Stomach (tissue), 9 donors: ENCODE measurements around the gene CTDSPL. TPM values are rescaled to one million over a fixed set of nuclear protein-coding genes. Genes with fewer than 3 reads are reported as not detected.

Experiments
- DNase-seq, 2 donors: peaks; one replicate each; pipeline versions ENCODE4 v3.0.0 to v3.0.0-alpha.2; 2013 to 2019
- H3K27ac ChIP-seq, 5 donors: fragments of 200-600 bp in 4 of 5; sonication (generic) in 4 of 5; one replicate each; pipeline ENCODE4 v1.5.1; 2013 to 2019; ENCODE audit warnings: mild to moderate bottlenecking in 1 of 5, moderate library complexity in 1 of 5
- H3K27me3 ChIP-seq, 3 donors: fragments of 200-600 bp; sonication (generic); one replicate each; pipeline ENCODE4 v1.5.1; 2017 to 2019; ENCODE audit warnings: mixed run types in 1 of 3
- H3K36me3 ChIP-seq, 4 donors: fragments of 200-600 bp; sonication (generic); 1 replicate in 3 of 4; 2 replicates in 1 of 4; pipeline ENCODE4 v1.5.1; 2016 to 2019
- H3K4me1 ChIP-seq, 4 donors: fragments of 200-600 bp; sonication (generic); one replicate each; pipeline ENCODE4 v1.5.1; 2016 to 2019
- H3K4me3 ChIP-seq, 4 donors: fragments of 200-600 bp; sonication (generic) in 3 of 4; one replicate each; pipeline ENCODE4 v1.5.1; 2016 to 2019; ENCODE audit warnings: mild to moderate bottlenecking in 1 of 4
- H3K9me3 ChIP-seq, 4 donors: fragments of 200-600 bp; sonication (generic); one replicate each; pipeline ENCODE4 v1.5.1; 2016 to 2019
- EP300 ChIP-seq: sonication (generic); formaldehyde crosslinking; IDR thresholded peaks from one replicate; pipeline ENCODE4 v1.6.1; 2017; ENCODE audit warnings: antibody characterized with exemption
- POLR2A ChIP-seq, 4 donors: fragments of 450-650 bp; IDR thresholded peaks; one replicate each; pipeline ENCODE4 v1.6.1; 2016; ENCODE audit warnings: antibody characterized with exemption in 4 of 4, control low read depth in 2 of 4, mild to moderate bottlenecking in 1 of 4, moderate library complexity in 1 of 4
- POLR2AphosphoS5 ChIP-seq, 3 donors: sonication (generic); formaldehyde crosslinking; IDR thresholded peaks; one replicate each; pipeline ENCODE4 v1.6.1; 2016; ENCODE audit warnings: antibody characterized with exemption in 3 of 3
- WGBS, 5 donors: extraction: QIAGEN DNeasy Blood & Tissue Kit in 3 of 5; methylation state at CpG; one replicate each; pipeline versions ENCODE4 v1.1.5 to v1.1.7; 2013 to 2018; 5-methylcytosine and 5-hydroxymethylcytosine counted together
- intact Hi-C: fragments of 100-400 bp; cut with DNase I; formaldehyde crosslinking; loops from one replicate; pipeline ENCODE4 v1.15.1; 2023; ENCODE audit warnings: low total_unique reads
- polyA plus RNA-seq, 3 donors: library from polyadenylated mRNA; stranded (reverse); fragments of 200-250 nt; gene quantifications; one replicate each; pipeline ENCODE4 v1.2.3, GENCODE V29; 2013
- total RNA-seq, 5 donors: library from RNA; depleted of rRNA; stranded (reverse); fragments of >200 nt; gene quantifications; one replicate each; pipeline versions ENCODE4 v1.1.0 to v1.2.3, GENCODE V29; 2014 to 2016
- TF ChIP-seq, protein P1 (sequence below), 7 experiments: fragments of 450-650 bp in 4 of 7; fragments of 200-600 bp in 3 of 7; sonication (generic) in 3 of 7; IDR thresholded peaks; one replicate each; pipeline ENCODE4 v1.5.1; 2016 to 2019; ENCODE audit warnings: antibody characterized with exemption in 7 of 7, control low read depth in 2 of 7, mild to moderate bottlenecking in 1 of 7
- donor health status: healthy with polysubstance abuse.
- donor health status: Bipolar disorder and iron deficiency.
- donor health status: healthy.

CTDSPL gene
- total and polyA plus RNA-seq, 8 donors = 13.4 to 54.9 (median 30.2) TPM

DNA sequence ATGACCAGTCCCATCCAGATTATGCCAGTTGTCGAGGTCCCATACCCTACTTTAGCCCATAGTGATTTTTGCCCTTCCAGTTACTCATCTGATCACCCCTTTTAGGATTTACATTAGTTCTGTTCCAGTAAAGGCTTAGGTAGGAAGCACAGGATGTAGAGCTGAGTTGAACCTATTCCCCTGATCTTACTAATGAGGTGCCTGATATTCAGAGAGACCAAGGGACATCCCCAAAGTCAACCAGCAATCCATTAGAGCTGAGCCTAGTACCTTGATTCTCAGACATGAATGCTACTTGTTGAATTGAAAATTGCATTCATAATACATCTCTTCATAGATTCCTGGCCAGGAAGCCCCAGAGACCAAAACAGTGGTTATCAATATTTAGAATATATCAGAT is 24.7 kb downstream of the CTDSPL start:
- Histone ChIP-seq H3K9me3 (no peaks in the 10 kb centered on the region), H3K4me3 (no peak overlapping the region), H3K27me3 (no peaks in the 10 kb centered on the region), H3K27ac (peak overlapping the region in 2 of 5 donors; percentile 41 to 44), H3K36me3 (no peaks in the 10 kb centered on the region), H3K4me1 (peaks cover 28 to 92% (median 59%) of the 10 kb centered on the region in 4 donors)
- intact Hi-C loops = no loop called here
- TF ChIP-seq, protein P1, sequence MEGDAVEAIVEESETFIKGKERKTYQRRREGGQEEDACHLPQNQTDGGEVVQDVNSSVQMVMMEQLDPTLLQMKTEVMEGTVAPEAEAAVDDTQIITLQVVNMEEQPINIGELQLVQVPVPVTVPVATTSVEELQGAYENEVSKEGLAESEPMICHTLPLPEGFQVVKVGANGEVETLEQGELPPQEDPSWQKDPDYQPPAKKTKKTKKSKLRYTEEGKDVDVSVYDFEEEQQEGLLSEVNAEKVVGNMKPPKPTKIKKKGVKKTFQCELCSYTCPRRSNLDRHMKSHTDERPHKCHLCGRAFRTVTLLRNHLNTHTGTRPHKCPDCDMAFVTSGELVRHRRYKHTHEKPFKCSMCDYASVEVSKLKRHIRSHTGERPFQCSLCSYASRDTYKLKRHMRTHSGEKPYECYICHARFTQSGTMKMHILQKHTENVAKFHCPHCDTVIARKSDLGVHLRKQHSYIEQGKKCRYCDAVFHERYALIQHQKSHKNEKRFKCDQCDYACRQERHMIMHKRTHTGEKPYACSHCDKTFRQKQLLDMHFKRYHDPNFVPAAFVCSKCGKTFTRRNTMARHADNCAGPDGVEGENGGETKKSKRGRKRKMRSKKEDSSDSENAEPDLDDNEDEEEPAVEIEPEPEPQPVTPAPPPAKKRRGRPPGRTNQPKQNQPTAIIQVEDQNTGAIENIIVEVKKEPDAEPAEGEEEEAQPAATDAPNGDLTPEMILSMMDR (IDR thresholded peaks at IDR 0.05) = no peak
- TF ChIP-seq POLR2A (IDR thresholded peaks at IDR 0.05) (no peak), EP300 (no peak), POLR2AphosphoS5 (IDR thresholded peaks at IDR 0.05) (no peak)
- DNase-seq = no peak
- 82 to 94% (median 87%) methylated on average over 1 of the region's 1 CpG for WGBS, 5 donors

DNA sequence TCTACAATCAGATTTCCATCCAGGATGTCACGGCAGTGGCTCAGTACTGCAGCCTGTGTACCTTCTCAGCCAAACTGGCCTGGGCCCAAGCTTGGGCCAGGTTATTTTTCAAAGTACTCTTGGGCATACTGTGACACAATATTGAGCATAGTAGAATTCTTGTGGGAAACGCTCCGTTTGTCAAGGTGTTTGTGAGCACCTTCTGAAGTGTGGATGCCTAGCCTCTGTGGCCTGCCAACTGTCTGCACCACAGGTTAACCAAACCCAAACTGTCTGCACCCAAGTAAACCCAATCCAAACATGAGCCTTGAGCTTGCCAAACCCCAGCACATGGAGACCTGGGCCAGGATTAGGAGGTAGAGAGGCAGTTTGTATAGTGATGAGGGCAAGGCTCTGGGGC is 25.4 kb downstream of the CTDSPL start:
- WGBS, 5 donors = 30 to 65% (median 48%) methylated on average over 3 of the region's 3 CpGs
- DNase-seq = peak in 1 of 2 donors; percentile 61
- Histone ChIP-seq H3K27me3 (no peaks in the 10 kb centered on the region), H3K4me3 (no peak overlapping the region), H3K9me3 (no peaks in the 10 kb centered on the region), H3K36me3 (no peaks in the 10 kb centered on the region), H3K4me1 (peaks cover 34 to 94% (median 65%) of the 10 kb centered on the region in 4 donors), H3K27ac (peak overlapping the region in 3 of 5 donors; percentile 41 to 49 (median 44))
- intact Hi-C loops = no loop called here
- TF ChIP-seq POLR2A (IDR thresholded peaks at IDR 0.05) (no peak), EP300 (no peak)

DNA sequence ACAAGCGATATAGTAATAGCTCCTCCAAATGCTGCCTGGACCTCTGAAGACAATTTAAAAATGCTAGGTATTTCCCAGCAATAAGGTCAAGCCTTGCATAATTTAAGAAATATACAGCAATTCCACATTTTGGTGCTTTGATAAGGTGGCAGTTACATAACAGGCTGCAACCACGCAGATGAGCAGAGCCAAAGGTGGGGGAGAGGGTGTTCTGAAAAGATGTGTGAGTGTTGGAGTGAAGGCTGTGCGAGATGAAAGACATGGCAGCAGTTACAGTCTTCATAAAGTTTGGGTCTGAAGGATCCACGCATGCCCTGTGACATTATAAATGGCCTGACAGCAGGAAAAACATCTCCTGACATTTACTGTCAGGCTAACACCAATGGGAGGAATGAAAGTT is 26.1 kb downstream of the CTDSPL start:
- no peaks in the 10 kb centered on the region for H3K27me3 ChIP-seq
- H3K27ac ChIP-seq = no peak overlapping the region
- H3K36me3 ChIP-seq = no peaks in the 10 kb centered on the region
- TF ChIP-seq, protein P1 (IDR thresholded peaks at IDR 0.05) = no peak
- no peak for TF ChIP-seq EP300
- no peak for TF ChIP-seq POLR2AphosphoS5 (IDR thresholded peaks at IDR 0.05)
- no peak for TF ChIP-seq POLR2A (IDR thresholded peaks at IDR 0.05)
- H3K4me3 ChIP-seq = no peak overlapping the region
- DNase-seq = no peak
- H3K9me3 ChIP-seq = no peaks in the 10 kb centered on the region
- peaks cover 41 to 94% (median 71%) of the 10 kb centered on the region in 4 donors for H3K4me1 ChIP-seq
- 79 to 92% (median 82%) methylated on average over 4 of the region's 4 CpGs for WGBS, 5 donors
- intact Hi-C loops = no loop called here

DNA sequence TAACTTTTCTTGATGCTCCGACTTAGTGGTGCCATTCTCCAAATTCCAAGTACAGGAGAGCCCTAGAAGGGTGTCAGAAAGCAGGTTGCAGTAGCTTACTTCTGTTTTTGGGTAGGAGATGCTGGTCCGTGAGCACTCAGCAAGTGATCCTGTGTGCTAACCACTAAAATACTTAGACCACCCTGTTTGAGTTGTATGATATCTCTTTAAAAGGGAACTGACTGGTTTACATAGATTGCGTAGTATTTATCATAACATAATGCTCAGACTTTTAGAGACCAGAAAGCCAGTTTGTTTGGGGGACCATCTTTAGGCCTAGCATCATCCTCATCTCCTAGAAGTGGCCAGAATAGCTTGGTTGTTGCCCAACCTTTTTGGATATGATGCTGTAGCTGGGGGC is 26.7 kb downstream of the CTDSPL start:
- TF ChIP-seq EP300 (no peak), POLR2A (IDR thresholded peaks at IDR 0.05) (no peak), POLR2AphosphoS5 (IDR thresholded peaks at IDR 0.05) (no peak)
- TF ChIP-seq, protein P1 (IDR thresholded peaks at IDR 0.05) = no peak
- DNase-seq = no peak
- WGBS, 5 donors = 74 to 86% (median 82%) methylated on average over 3 of the region's 3 CpGs
- Histone ChIP-seq H3K27ac (peak overlapping the region in 1 of 5 donors; percentile 14), H3K4me3 (no peak overlapping the region), H3K9me3 (no peaks in the 10 kb centered on the region), H3K4me1 (peaks cover 47 to 94% (median 74%) of the 10 kb centered on the region in 4 donors), H3K27me3 (no peaks in the 10 kb centered on the region), H3K36me3 (no peaks in the 10 kb centered on the region)
- intact Hi-C loops = no loop called here

DNA sequence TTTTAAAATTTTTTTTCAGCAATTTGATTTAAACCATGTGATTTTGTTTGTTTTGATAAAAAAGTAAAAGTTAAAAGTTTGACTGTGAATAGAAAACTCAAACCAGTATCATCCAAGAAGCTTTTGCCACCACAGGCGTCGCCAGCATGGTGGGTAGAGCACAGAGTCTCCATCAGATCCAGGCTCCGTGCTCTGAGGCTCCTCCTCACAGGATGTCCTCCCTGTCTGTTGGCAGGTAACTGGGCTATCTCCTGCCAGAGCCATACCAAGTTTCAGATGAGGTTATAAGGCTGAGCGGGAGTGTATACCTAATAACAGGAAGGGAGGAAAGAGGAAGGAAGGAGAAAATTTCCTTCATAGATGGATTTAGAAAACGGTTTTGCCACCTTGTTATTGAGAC is 28.8 kb downstream of the CTDSPL start:
- WGBS, 5 donors = 78 to 87% (median 82%) methylated on average over 5 of the region's 5 CpGs

More for the DNA sequence above, 28.8 kb downstream of the CTDSPL start:
- TF ChIP-seq EP300 = no peak
- no peak for TF ChIP-seq POLR2A (IDR thresholded peaks at IDR 0.05)
- TF ChIP-seq POLR2AphosphoS5 (IDR thresholded peaks at IDR 0.05) = no peak
- TF ChIP-seq, protein P1 (IDR thresholded peaks at IDR 0.05) = no peak
- Histone ChIP-seq H3K36me3 (no peaks in the 10 kb centered on the region), H3K9me3 (no peaks in the 10 kb centered on the region), H3K4me3 (no peak overlapping the region), H3K4me1 (peaks cover 37 to 84% (median 74%) of the 10 kb centered on the region in 4 donors), H3K27me3 (no peaks in the 10 kb centered on the region), H3K27ac (peak overlapping the region in 3 of 5 donors; percentile 22 to 63 (median 25))
- intact Hi-C loops = no loop called here
- DNase-seq = no peak
